GM12872 (cell line): ENCODE measurements around the gene LY6G5C.
A peak's percentile ranks its signal among the peaks of the same experiment; 100 is the strongest.

ENCODE experiments used
- CTCF ChIP-seq: IDR thresholded peaks from 3 replicates; pipeline ENCODE4 v1.5.1; 2011; ENCODE audit warnings: low read depth, mild to moderate bottlenecking, low read length, moderate library complexity; ENCODE audit not compliant: insufficient read depth

The LY6G5C gene

GRCh38 chr6:31719001-31719400 lies 38.1 kb upstream of the LY6G5C start:
- no peak for TF ChIP-seq CTCF

DNA sequence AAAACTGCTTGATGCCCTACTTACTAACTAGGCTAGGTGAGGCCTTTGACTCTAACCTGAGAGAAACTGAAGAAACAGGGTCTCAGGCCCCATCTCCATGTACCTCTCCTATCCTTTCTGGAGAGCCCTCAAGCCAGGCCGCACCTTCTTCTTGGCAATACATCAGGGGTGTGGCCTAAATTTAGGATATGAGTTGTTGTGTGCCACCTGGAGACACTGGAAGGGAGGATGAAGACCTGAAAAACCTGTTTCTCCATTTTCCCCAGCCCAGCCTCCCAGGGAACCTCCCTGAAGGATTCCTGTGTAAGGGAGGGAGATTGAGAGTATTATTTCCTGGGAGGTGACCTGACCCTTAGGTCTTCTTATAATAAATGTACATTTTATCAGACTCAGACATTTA lies 37.4 kb upstream of the LY6G5C start:
- TF ChIP-seq CTCF = no peak

- no peak for TF ChIP-seq CTCF
Measured at GRCh38 chr6:31717499-31718222, 36.8 kb upstream of the LY6G5C start.

DNA sequence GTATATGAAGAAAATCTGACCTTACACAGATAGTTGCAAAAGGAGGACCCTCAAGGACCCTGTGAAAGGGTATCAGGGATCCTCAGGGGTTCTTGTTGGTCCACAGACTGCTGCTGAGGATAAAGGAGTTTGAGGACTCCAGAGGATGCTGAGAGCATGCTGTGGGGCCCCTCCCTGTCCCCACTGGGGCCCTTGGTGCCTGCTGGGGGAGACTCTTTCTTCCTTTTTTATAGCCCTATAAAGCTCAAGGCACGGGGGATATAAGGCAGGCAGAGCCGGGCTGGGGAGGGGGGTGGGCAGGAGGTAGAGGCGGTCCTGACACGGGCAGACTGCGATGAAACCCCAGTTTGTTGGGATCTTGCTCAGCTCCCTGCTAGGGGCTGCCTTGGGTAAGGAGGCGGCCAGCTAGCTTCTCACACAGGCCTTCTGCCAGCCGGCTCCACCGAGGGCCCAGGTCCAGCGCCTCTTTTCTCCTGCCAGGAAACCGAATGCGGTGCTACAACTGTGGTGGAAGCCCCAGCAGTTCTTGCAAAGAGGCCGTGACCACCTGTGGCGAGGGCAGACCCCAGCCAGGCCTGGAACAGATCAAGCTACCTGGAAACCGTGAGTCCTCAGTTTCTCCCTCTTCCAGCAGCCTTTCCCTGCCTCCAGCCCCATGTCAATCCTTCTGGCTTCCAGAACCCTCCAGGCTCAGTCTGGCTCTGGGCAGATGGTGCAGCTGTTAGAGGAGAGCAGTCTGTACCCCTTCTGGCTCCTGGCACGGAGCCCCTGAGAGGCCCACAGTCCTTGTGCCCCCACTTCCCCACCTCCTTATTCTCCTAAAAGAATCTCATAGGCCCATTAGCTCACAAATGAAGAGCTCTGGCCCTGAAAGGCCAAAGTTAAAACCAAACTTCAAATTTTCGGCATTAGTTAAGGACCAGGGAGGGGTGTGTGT lies 34.4 kb upstream of the LY6G5C start, which contains the start of gene LY6G6D:
Gene LY6G6D, plus strand, starts transcription at position 327 of the 937 bp plus-strand sequence. Its CDS starts 8 bp downstream, at position 335.
- no peak for TF ChIP-seq CTCF

DNA sequence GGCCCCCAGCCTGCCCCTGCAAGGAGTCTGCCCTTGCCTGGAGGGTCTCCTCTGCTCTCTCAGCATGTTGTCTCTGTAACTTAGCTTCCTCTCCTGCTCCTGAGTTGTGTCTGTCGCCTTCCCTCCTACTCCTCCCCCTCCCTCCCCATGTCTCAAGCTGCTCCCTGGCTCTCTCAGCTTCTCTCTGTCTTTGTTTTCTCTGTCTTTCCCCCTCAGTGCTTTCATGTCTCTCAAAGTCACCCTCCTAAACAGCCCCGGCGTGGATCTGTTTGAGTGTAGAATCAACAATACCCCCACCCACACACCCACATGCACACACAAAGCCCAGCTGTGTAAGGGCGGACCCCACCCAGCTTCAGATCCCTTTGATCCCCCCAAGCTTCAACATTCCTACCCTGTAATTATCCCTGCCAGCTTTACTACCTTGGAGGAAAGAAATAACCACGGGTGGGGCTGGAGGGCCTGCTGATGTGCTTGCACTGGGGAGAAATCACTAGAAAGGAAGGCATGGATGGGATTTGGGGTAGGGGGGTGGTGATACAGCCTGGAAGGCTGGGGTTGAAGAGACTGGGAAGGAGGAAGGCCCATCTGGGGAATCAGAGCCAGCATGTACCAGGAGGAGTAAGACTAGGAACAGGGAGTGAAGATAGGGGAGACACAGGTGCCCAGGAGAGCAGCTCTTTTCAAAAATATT lies 33.3 kb upstream of the LY6G5C start:
- no peak for TF ChIP-seq CTCF

DNA sequence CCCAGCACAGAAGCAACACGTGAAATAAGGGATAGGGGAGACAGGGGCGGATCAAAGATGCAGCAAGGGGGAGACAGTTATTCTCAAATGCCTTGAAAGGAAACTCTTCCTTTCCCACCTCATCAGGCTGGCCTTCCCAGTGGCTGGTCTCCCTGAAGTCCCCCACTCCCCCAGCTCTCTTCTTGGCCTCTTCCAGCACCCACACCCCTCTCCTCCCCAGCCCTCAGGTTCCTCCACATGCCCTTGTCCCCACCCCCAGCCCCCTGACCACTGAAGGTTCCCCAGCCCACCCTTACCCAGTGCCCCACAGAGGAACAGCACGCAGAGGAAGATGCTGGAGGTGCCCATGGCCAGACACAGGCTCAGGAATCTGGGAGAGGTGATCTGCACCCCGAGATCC lies 32.6 kb upstream of the LY6G5C start:
- TF ChIP-seq CTCF = no peak

- TF ChIP-seq CTCF = peak; percentile 39; the same call in 2 of the 3 replicates
Measured at GRCh38 chr6:31712296-31712695, 31.4 kb upstream of the LY6G5C start.
